GM12801 (cell line): ENCODE results near the gene NXPH4.

Experiments used
- TF ChIP-seq, protein P1 (sequence below): IDR thresholded peaks from one replicate; pipeline ENCODE4 v1.5.1; 2011; ENCODE audit warnings: control low read depth; ENCODE audit not compliant: insufficient read length; ENCODE audit errors: extremely low read depth

The NXPH4 gene

DNA sequence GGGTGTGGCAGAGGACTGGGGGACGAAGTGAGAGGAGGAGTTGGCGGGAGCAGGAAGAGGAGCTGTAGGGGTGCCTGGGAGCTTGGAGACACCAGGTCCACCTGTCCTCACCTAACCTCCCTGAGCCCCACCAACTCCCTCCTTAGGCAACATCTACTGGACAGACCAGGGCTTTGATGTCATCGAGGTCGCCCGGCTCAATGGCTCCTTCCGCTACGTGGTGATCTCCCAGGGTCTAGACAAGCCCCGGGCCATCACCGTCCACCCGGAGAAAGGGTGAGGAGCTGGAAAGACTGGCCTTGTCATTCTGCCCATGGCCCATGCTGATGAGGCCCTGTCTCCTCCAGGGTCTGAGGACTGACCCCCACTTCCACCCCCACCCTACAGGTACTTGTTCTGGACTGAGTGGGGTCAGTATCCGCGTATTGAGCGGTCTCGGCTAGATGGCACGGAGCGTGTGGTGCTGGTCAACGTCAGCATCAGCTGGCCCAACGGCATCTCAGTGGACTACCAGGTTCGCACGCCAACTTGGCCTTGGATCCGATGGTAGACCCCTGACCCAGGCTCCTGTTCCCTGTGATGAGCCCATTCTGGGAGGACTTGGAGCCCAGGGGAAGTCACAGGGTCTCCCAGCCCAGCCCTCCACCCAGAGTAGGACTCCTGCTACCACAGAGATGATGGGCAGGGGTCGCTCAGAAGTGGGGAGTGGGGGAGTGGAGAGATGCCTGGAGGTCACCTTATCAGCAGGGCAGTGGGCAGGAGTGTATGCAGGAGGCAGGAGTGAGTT lies 32.5 kb upstream of the NXPH4 start:
- TF ChIP-seq, protein P1, sequence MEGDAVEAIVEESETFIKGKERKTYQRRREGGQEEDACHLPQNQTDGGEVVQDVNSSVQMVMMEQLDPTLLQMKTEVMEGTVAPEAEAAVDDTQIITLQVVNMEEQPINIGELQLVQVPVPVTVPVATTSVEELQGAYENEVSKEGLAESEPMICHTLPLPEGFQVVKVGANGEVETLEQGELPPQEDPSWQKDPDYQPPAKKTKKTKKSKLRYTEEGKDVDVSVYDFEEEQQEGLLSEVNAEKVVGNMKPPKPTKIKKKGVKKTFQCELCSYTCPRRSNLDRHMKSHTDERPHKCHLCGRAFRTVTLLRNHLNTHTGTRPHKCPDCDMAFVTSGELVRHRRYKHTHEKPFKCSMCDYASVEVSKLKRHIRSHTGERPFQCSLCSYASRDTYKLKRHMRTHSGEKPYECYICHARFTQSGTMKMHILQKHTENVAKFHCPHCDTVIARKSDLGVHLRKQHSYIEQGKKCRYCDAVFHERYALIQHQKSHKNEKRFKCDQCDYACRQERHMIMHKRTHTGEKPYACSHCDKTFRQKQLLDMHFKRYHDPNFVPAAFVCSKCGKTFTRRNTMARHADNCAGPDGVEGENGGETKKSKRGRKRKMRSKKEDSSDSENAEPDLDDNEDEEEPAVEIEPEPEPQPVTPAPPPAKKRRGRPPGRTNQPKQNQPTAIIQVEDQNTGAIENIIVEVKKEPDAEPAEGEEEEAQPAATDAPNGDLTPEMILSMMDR: no peak

DNA sequence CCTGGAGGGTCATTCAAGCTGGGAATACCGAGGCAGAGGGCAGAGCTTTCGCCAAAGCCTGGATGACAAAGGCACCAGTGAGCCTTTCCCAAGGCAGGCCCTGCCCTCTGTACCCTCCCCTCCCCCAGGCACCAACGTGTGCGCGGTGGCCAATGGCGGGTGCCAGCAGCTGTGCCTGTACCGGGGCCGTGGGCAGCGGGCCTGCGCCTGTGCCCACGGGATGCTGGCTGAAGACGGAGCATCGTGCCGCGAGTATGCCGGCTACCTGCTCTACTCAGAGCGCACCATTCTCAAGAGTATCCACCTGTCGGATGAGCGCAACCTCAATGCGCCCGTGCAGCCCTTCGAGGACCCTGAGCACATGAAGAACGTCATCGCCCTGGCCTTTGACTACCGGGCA lies 31.2 kb upstream of the NXPH4 start:
- TF ChIP-seq, protein P1: no peak

DNA sequence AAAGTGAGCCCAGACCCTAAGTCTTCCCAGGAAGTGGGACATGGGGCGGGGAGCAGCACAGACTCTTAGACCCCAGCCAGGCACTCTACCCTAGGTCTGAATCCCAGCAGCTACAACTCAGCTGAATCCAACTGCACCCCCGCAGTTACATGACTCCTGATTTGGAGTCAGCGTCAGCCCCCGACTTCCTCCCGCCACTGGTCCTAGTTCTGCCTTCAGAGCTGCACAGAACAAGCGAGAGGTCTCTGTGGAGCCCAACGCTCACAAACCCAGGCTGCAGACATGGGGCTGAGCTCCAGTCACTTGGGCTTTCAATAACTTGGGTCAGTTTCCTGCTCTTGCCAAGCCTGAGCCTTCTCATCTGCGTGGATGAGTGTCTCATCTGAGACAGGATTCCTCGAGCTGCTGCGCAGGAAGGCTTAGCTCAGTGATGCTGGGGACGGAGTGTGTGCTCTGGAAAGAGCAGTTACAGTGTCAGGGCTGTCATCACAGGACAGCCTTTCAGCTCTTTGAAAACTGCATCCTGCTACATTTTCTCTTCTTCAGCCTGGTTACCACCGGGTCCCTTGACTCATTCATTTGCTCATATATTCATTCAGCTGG lies 30.6 kb upstream of the NXPH4 start:
- TF ChIP-seq, protein P1: no peak

DNA sequence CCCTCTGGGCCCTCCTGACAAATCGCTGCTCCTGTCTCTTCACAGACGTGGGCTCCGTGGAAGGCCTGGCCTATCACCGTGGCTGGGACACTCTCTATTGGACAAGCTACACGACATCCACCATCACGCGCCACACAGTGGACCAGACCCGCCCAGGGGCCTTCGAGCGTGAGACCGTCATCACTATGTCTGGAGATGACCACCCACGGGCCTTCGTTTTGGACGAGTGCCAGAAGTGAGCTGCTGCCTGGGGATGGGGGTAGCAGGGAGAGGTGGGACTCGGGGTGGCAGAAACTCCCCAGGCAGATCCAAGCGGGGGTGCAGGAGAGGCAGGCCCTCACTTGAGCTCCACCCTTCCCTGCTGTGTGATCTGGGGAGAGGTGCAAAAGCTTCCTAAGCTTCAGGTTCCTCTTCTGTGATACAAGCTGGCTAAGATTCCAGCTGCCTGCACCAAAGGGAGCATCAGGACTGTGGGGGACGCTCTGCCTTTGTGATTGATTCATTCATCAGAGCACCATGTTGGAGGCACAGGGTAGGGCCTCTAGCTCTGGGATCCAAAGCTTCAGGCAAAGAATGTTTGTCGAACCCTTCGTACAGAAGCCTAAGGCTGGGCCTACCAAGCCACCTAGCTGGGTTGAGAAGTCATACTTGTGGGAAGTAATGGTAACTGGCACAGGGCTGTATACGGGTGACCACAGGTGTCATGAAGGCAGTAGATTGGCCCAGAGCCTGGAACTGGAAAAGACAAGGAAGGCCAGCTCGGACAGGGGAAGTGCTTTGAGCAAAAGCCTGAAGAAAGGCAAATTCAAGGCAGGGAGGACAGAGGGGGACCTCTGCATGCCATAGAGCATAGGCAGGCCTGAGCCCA lies 29.1 kb upstream of the NXPH4 start:
- TF ChIP-seq, protein P1: no peak

DNA sequence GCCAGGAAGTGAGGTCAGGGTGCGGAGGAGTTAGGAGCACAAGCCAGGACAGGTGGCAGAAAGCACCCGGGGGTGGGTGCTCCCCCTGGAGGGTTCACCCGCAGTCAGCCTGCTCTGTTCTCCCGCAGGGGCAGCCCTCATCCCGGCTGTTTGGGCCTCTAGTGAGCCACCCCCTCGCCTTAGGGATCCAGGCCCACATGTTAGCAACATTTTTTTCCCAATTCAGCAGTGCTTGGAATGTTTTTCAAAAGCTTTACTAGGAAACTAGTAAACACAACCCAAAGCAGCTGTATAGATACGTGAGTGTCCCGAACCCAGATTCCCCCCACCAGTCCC lies 28.5 kb upstream of the NXPH4 start:
- TF ChIP-seq, protein P1: no peak

DNA sequence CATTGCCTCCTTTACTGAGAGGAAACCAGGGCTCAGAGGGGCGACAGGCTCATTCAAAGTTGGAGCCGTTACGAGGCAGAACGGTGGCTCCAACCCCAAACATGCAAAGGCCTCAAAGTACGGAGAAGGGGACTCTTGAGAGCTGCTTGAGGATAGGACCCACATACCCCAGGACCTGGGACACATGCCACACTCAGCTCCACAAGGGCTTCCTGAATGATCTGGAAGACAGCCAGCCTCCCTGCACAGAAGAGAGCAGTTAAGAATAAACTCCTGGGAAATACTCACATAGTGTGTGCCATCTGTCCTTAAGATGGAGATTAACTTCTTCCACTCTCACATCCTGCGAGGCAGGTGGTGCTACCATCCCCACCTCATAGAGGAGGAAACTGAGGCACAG lies 26.6 kb upstream of the NXPH4 start:
- TF ChIP-seq, protein P1: no peak

DNA sequence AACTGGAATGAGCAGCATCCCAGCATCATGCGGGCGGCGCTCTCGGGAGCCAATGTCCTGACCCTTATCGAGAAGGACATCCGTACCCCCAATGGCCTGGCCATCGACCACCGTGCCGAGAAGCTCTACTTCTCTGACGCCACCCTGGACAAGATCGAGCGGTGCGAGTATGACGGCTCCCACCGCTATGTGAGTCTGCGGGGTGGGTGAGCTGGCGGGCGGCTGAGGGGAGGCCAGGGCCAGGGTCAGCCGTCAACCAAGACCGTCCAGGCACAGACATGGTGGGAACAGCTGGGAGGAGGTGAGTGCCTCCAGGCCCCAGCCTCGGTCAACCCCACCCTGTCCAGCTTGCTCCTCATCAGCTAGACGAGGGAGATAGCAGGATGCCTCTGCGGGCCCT lies 25.8 kb upstream of the NXPH4 start:
- TF ChIP-seq, protein P1: no peak
